DMS53 treated with DMSO at 0.1 percent for 48 hours (cell line): Measurements from ENCODE around the gene C1GALT1C1.
"Not testable (repeated sequence)": the region's sequence is repeated elsewhere in the genome, so short reads cannot be mapped to it uniquely, and the experiment has no call there.

Experiments used
- DNase-seq: peaks from one replicate; lab custom pipeline; 2025; ENCODE audit not compliant: unreplicated experiment; lab: John Stamatoyannopoulos, UW

The C1GALT1C1 gene

GRCh38 chrX:120629667-120630537 lies at the start of gene C1GALT1C1:
TSS of gene C1GALT1C1 (minus strand) at chrX:120630054. CDS start at chrX:120627166, 2,888 bp downstream.
- DNase-seq, result peak; percentile 91

DNA sequence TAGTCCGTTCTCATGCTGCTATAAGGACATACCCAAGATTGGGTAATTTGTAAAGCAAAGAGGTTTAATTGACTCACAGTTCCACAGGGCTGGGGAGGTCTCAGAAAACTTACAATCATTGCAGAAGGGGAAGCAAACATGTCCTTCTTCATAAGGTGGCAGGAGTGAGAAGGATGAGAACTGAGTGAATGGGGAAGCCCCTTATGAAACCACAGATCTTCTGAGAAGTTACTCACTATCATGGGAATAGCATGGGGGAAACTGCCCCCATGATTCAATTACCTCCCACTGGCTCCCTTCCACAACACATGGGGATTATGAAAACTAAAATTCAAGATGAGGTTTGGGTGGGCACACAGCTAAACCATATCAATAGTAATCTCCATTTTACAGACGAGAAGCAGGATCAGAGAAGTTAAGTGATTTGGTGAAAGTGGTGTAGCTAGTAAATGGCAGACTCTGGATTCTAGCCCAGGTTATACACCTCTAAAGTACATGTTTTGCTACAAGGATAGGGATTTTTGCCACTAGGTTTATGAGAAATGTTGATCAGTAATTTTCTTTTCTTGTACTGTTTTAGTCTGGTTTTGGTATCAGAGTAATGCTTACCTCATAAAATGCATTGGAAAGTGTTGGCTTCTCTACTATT lies 47.3 kb upstream of the C1GALT1C1 start:
- no peak for DNase-seq

DNA sequence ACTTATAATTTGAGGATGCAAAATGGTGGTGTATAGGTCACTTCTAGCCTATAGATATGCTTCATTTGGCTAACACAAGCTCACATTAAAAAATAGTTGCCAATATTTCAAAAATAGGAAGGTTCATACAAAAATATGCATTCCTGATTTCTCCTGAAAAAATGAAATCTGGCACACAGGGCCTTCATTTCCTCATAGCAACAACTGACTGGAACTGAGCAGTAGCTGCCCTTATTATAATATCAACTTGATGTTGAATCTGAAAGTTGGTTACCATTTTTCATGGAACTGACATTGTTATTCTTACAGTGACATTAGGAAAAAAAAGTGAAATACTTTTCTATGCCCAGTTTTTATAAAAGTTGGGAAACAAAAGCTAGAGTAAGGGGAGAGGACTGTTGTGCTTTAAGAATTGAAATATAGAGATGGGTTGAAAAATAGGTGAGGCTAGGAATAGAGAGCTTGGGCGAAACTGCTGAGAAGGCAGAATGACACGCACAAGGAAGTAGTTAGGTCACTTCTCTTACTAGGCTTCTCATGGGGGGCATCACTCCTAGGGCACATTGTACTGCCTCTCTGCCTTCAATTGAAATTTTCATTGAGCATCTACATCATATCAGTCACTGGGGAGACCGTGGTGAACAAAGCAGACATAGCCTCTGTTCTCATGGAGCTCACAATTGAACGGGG lies 43.1 kb upstream of the C1GALT1C1 start:
- peak; percentile 13 for DNase-seq

DNA sequence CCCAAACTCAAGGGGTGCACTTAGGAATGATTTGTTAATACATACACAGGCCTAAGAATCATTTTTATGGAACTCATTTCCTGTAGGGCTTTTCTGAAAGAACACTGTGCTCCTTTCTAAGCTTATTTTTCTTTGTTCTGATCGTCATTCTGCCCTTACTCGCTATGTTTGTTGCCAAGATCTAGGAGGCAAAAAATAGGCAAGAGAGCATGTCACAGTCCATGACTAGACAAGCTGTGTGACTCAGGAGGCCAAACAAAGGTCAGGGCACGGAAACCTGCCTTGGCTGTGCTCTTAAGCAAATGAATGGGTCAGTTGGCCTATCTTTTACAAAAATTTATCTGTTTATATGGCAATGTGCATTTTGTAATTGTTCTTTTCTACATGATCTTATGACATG lies 42.5 kb upstream of the C1GALT1C1 start:
- peak; percentile 38 for DNase-seq

- no peak for DNase-seq
Measured at GRCh38 chrX:120671963-120672362, 42.1 kb upstream of the C1GALT1C1 start.

- DNase-seq, result no peak
Measured at GRCh38 chrX:120668357-120668756, 38.5 kb upstream of the C1GALT1C1 start.

DNA sequence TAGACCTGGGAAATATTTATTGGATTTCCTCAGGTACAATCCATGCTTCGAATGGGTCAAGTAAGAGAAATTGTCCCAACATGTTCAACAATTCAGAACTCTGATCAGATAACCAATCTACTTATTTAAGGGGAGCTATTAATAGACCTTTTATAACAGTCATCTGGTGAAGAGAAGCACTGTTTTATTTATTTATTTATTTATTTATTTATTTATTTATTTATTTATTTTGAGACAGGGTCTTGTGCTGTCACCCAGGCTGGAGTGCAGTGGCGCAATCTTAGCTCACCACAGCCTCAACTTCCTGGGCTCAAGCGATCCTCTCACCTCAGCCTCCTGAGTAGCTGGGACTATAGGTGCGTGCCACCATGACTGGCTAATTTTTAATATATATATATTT lies 34.7 kb upstream of the C1GALT1C1 start:
- not testable (repeated sequence) for DNase-seq

GRCh38 chrX:120664081-120664480 lies 34.2 kb upstream of the C1GALT1C1 start:
- DNase-seq, result peak; percentile 16

- no peak for DNase-seq
Measured at GRCh38 chrX:120662662-120663061, 32.8 kb upstream of the C1GALT1C1 start.

DNA sequence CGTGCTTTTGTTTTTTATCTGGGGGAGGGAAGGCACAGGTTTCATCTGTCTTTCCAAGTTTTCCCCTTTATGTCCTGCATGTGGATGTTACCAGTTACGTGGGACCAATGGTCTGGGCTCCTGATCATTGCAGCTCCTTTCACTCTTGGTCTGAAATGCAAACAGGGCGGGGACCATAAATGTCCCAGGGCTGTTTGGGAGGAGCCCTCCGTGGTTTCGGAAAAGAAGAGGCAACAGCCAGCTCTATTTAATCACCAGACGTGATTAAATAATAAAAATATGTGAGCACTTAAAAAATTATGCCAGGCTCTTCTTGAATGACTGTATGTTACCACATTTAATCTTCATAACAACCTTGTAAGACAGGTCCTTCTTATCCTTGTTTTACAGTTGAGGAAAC lies 30.8 kb upstream of the C1GALT1C1 start:
- DNase-seq, result no peak

GRCh38 chrX:120653000-120653399 lies 23.1 kb upstream of the C1GALT1C1 start:
- no peak for DNase-seq

- not testable (repeated sequence) for DNase-seq
Measured at GRCh38 chrX:120652256-120652655, 22.4 kb upstream of the C1GALT1C1 start.

DNA sequence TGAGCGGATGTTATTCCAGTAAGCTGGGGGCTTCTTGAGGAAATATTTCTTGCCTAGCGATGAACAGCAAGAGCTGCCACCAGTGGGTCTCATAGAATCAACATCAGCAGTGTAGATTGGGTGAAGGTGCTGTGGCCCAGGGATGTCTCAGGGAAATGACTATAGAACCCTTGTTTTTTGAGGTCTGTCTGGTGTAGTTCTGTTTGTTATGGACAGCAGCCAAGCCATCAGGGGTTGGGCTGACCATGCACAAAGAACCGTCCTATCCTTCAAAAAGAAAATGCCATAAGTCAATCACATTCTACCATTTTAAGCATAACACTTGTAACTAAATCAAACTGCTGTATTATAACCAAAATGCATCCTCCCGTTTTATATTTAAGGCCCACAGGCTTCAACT lies 17.3 kb upstream of the C1GALT1C1 start:
- no peak for DNase-seq

DNA sequence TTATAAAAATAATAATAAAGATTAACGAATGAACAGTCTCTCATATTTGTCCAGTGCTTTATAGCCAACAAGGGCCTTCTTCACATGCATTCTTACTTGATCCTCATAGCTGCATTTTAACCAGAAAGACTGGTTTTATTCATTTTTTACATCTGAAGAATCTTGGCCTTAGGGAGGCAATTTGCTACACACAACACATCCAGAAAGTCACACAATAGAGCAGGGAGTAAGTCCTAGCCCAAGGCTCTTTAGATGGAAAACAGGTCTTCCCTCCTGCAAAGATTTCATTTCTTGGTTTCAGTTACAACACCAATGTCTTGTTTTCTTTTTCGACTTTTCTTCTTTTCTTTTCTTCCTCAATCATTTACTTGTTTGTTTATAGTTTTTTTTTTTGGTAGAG lies 13.0 kb upstream of the C1GALT1C1 start:
- no peak for DNase-seq

- DNase-seq, result no peak
Measured at GRCh38 chrX:120638619-120639018, 8.8 kb upstream of the C1GALT1C1 start.

- DNase-seq, result no peak
Measured at GRCh38 chrX:120625371-120625770, 4.5 kb downstream of the C1GALT1C1 start.

DNA sequence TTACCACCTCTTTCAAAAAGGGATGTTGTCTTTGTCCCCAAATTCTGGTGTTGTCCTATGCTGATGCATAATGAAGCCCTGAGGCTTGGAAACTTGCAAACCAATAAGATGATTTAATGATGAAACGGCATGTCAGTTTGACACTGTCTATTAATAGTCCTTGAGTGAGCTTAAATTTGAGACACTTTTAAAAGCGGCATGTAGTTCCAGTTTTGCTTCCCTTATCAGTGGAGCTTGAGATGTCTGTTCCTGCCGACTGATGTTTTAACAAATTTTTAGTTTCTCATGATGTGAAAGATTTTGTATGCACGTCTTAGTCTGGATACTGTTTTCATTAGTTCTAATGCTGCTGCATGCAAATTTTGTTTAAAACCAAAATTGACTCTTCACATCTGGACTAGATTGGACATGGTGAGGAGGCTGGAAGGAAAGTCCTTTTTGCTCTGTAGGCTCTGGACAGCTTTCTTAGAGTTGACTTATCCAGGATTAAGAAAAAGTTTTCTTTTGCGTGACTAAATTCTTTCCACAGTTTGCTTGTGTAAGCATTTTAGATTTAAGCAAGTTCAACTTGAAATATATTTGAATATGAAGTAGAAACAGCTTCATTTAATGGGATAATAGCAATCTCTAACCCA lies 11.7 kb downstream of the C1GALT1C1 start:
- DNase-seq, result no peak

DNA sequence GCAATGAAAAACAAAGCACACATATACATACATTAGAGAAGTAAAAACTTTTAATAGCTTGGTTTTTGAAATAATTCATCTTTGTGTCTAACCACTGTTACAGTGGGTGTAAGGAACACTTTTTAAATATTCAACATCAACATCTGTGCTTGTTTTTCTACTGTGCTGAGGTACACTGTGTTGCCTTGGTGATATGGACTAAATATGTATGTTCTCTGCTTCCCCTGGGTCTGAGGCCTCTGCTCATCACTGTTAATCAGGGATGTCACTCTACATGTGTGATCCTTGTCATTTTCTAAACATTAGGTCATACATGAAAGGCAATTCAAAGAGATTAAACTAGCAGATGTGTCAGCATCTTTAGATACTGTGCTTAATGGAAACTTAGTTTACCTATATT lies 15.0 kb downstream of the C1GALT1C1 start:
- DNase-seq, result no peak

GRCh38 chrX:120612086-120612485 lies 17.8 kb downstream of the C1GALT1C1 start:
- no peak for DNase-seq

DNA sequence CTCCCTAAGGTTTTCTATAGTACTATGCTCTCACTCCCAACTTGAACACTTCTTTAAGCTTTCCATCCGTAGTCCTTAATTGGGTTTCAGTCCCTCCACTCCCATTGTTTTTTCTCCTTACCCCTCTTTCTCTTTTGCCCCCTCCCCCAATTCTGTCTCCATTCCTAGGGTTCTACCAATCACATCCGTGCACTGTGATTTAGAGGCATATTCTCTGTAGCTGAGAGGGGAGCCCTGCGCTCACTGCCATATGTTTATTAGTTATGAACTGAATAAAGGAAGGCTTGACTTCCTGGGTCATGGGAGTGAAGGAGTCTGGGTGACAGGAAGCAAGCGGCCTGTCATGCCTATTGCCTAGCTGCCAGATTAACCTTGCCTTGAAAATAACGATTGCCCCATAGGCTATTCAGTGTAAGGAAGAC lies 25.5 kb downstream of the C1GALT1C1 start:
- peak; percentile 0 for DNase-seq

DNA sequence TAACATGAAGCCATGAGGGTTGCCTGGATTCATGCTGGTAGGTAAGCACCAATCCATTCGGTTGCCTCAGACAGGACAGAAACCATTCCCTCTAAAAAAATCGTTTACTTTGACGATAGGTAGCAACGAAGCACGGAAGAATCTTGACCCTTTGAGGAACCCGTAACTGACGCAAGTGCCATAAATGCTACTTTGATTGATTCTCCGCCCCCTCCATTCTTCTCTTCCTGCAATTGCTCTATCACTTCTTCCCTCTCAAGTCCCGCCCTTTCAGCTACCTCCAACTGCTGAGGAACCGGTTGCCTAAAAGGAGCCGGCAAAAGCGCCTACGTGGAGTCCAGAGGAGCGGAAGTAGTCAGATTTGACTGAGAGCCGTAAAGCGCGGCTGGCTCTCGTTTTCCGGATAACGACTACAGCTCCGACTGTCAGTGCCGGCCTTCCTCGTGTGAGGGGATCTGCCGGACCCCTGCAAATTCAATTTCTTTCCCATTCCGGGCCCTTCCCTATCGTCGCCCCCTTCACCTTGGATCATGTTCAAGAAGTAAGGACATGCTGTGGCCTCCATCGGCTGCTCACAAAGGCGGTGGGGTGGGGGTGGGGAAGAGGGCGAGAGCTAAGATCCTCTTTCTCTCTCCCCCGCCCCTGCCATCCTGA lies 26.0 kb downstream of the C1GALT1C1 start, which contains the start of gene MCTS1:
TSS of gene MCTS1 (plus strand) at position 395 of the 654 bp plus-strand sequence. CDS start at position 531, 136 bp downstream.
- peak; percentile 94 for DNase-seq
